Stomach (tissue), 9 donors: ENCODE results near the gene XPO4. TPM values are rescaled to one million over a fixed set of nuclear protein-coding genes. Genes with fewer than 3 reads are reported as not detected.
"Not testable (repeated sequence)": the region's sequence is repeated elsewhere in the genome, so short reads cannot be mapped to it uniquely, and the experiment has no call there.

Experiments
- DNase-seq, 2 donors: peaks; one replicate each; pipeline versions ENCODE4 v3.0.0 to v3.0.0-alpha.2; 2013 to 2019
- H3K27ac ChIP-seq, 5 donors: fragments of 200-600 bp in 4 of 5; sonication (generic) in 4 of 5; one replicate each; pipeline ENCODE4 v1.5.1; 2013 to 2019; ENCODE audit warnings: mild to moderate bottlenecking in 1 of 5, moderate library complexity in 1 of 5
- H3K27me3 ChIP-seq, 3 donors: fragments of 200-600 bp; sonication (generic); one replicate each; pipeline ENCODE4 v1.5.1; 2017 to 2019; ENCODE audit warnings: mixed run types in 1 of 3
- H3K36me3 ChIP-seq, 4 donors: fragments of 200-600 bp; sonication (generic); 1 replicate in 3 of 4; 2 replicates in 1 of 4; pipeline ENCODE4 v1.5.1; 2016 to 2019
- H3K4me1 ChIP-seq, 4 donors: fragments of 200-600 bp; sonication (generic); one replicate each; pipeline ENCODE4 v1.5.1; 2016 to 2019
- H3K4me3 ChIP-seq, 4 donors: fragments of 200-600 bp; sonication (generic) in 3 of 4; one replicate each; pipeline ENCODE4 v1.5.1; 2016 to 2019; ENCODE audit warnings: mild to moderate bottlenecking in 1 of 4
- H3K9me3 ChIP-seq, 4 donors: fragments of 200-600 bp; sonication (generic); one replicate each; pipeline ENCODE4 v1.5.1; 2016 to 2019
- EP300 ChIP-seq: sonication (generic); formaldehyde crosslinking; IDR thresholded peaks from one replicate; pipeline ENCODE4 v1.6.1; 2017; ENCODE audit warnings: antibody characterized with exemption
- POLR2A ChIP-seq, 4 donors: fragments of 450-650 bp; IDR thresholded peaks; one replicate each; pipeline ENCODE4 v1.6.1; 2016; ENCODE audit warnings: antibody characterized with exemption in 4 of 4, control low read depth in 2 of 4, mild to moderate bottlenecking in 1 of 4, moderate library complexity in 1 of 4
- POLR2AphosphoS5 ChIP-seq, 3 donors: sonication (generic); formaldehyde crosslinking; IDR thresholded peaks; one replicate each; pipeline ENCODE4 v1.6.1; 2016; ENCODE audit warnings: antibody characterized with exemption in 3 of 3
- WGBS, 5 donors: extraction: QIAGEN DNeasy Blood & Tissue Kit in 3 of 5; methylation state at CpG; one replicate each; pipeline versions ENCODE4 v1.1.5 to v1.1.7; 2013 to 2018; 5-methylcytosine and 5-hydroxymethylcytosine counted together
- intact Hi-C: fragments of 100-400 bp; cut with DNase I; formaldehyde crosslinking; loops from one replicate; pipeline ENCODE4 v1.15.1; 2023; ENCODE audit warnings: low total_unique reads
- polyA plus RNA-seq, 3 donors: library from polyadenylated mRNA; stranded (reverse); fragments of 200-250 nt; gene quantifications; one replicate each; pipeline ENCODE4 v1.2.3, GENCODE V29; 2013
- total RNA-seq, 5 donors: library from RNA; depleted of rRNA; stranded (reverse); fragments of >200 nt; gene quantifications; one replicate each; pipeline versions ENCODE4 v1.1.0 to v1.2.3, GENCODE V29; 2014 to 2016
- TF ChIP-seq, protein P1 (sequence below), 7 experiments: fragments of 450-650 bp in 4 of 7; fragments of 200-600 bp in 3 of 7; sonication (generic) in 3 of 7; IDR thresholded peaks; one replicate each; pipeline ENCODE4 v1.5.1; 2016 to 2019; ENCODE audit warnings: antibody characterized with exemption in 7 of 7, control low read depth in 2 of 7, mild to moderate bottlenecking in 1 of 7
- donor health status: healthy with polysubstance abuse.
- donor health status: Bipolar disorder and iron deficiency.
- donor health status: healthy.

XPO4 gene
- total and polyA plus RNA-seq, 8 donors: 2.3 to 41.7 (median 14.9) TPM

GRCh38 chr13:20894245-20894644 is 8.3 kb downstream of the XPO4 start:
- Histone ChIP-seq H3K9me3 (no peaks in the 10 kb centered on the region), H3K36me3 (peaks cover 0 to 5% (median 0%) of the 10 kb centered on the region in 4 donors), H3K4me3 (no peak overlapping the region), H3K27me3 (no peaks in the 10 kb centered on the region), H3K4me1 (peaks cover 0 to 23% (median 12%) of the 10 kb centered on the region in 4 donors), H3K27ac (no peak overlapping the region)
- intact Hi-C loops: no loop called here
- DNase-seq: no peak
- TF ChIP-seq, protein P1, sequence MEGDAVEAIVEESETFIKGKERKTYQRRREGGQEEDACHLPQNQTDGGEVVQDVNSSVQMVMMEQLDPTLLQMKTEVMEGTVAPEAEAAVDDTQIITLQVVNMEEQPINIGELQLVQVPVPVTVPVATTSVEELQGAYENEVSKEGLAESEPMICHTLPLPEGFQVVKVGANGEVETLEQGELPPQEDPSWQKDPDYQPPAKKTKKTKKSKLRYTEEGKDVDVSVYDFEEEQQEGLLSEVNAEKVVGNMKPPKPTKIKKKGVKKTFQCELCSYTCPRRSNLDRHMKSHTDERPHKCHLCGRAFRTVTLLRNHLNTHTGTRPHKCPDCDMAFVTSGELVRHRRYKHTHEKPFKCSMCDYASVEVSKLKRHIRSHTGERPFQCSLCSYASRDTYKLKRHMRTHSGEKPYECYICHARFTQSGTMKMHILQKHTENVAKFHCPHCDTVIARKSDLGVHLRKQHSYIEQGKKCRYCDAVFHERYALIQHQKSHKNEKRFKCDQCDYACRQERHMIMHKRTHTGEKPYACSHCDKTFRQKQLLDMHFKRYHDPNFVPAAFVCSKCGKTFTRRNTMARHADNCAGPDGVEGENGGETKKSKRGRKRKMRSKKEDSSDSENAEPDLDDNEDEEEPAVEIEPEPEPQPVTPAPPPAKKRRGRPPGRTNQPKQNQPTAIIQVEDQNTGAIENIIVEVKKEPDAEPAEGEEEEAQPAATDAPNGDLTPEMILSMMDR (IDR thresholded peaks at IDR 0.05): no peak
- TF ChIP-seq EP300 (no peak), POLR2A (IDR thresholded peaks at IDR 0.05) (no peak), POLR2AphosphoS5 (IDR thresholded peaks at IDR 0.05) (no peak)
- 67 to 83% (median 78%) methylated on average over 2 of the region's 2 CpGs for WGBS, 5 donors

DNA sequence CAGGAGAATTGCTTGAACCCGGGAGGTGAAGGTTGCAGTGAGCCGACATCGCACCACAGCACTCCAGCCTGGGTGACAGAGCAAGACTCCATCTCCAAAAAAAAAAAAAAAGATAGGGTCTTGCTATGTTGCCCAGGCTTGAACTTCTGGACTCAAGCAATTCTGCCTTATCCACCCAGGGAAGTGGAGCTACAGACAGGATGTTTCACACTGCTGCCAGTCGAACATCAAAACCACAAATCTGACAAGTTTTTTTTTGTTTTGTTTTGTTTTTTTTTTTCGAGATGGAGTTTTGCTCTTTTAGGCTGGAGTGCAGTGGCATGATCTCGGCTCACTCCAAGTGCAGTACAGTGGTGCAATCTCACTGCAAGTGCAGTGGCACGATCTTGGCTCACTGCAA is 10.8 kb downstream of the XPO4 start:
- Histone ChIP-seq H3K27me3 (no peaks in the 10 kb centered on the region), H3K9me3 (no peaks in the 10 kb centered on the region), H3K27ac (no peak overlapping the region), H3K4me3 (no peak overlapping the region), H3K36me3 (peaks cover 0 to 8% (median 0%) of the 10 kb centered on the region in 4 donors), H3K4me1 (peaks cover 0 to 17% (median 10%) of the 10 kb centered on the region in 4 donors)
- WGBS, 5 donors: 83 to 95% (median 90%) methylated on average over 7 of the region's 7 CpGs
- DNase-seq: no peak
- TF ChIP-seq EP300: no peak
- TF ChIP-seq POLR2A (IDR thresholded peaks at IDR 0.05): no peak
- TF ChIP-seq, protein P1 (IDR thresholded peaks at IDR 0.05): no peak
- no peak for TF ChIP-seq POLR2AphosphoS5 (IDR thresholded peaks at IDR 0.05)
- intact Hi-C loops: no loop called here

DNA sequence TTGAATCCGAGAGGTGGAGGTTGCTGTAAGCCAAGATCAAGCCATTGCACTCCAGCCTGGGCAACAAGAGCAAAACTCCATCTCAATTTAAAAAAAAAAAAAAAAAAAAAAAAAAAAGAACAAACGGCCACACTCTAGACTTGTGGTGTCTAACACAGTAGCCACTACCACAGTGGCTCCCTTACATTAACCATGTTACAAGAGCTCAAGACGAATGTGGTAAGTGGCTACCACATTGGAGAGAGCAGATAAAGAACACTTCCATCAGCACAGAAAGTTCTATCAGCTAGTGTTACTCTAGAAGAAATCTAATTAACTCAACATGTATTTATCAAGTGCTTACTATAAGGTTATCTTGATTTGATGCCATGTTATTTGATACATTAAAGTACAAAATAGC is 11.5 kb downstream of the XPO4 start:
- TF ChIP-seq EP300 (no peak), POLR2A (IDR thresholded peaks at IDR 0.05) (no peak), POLR2AphosphoS5 (IDR thresholded peaks at IDR 0.05) (no peak)
- TF ChIP-seq, protein P1 (IDR thresholded peaks at IDR 0.05): no peak
- 64 to 94% (median 76%) methylated on average over 3 of the region's 3 CpGs for WGBS, 5 donors
- Histone ChIP-seq H3K27ac (no peak overlapping the region), H3K9me3 (no peaks in the 10 kb centered on the region), H3K27me3 (no peaks in the 10 kb centered on the region), H3K36me3 (peaks cover 0 to 8% (median 0%) of the 10 kb centered on the region in 4 donors), H3K4me3 (no peak overlapping the region), H3K4me1 (peaks cover 0 to 22% (median 10%) of the 10 kb centered on the region in 4 donors)
- no peak for DNase-seq
- intact Hi-C loops: no loop called here

GRCh38 chr13:20890540-20890939 is 12.0 kb downstream of the XPO4 start:
- H3K9me3 ChIP-seq, H3K36me3 ChIP-seq, H3K4me3 ChIP-seq, DNase-seq, intact Hi-C loops, H3K27ac ChIP-seq, H3K27me3 ChIP-seq: not testable (repeated sequence)
- peaks cover 0 to 22% (median 10%) of the 10 kb centered on the region in 4 donors for H3K4me1 ChIP-seq
- 93 to 98% (median 97%) methylated on average over 6 of the region's 6 CpGs for WGBS, 5 donors

- Histone ChIP-seq H3K36me3 (peaks cover 0 to 6% (median 0%) of the 10 kb centered on the region in 4 donors), H3K4me1 (peaks cover 0 to 32% (median 13%) of the 10 kb centered on the region in 4 donors), H3K4me3 (no peak overlapping the region), H3K27ac (no peak overlapping the region), H3K9me3 (no peaks in the 10 kb centered on the region), H3K27me3 (no peaks in the 10 kb centered on the region)
- intact Hi-C loops: no loop called here
- 54 to 67% (median 57%) methylated on average over 3 of the region's 3 CpGs for WGBS, 5 donors
- no peak for DNase-seq
- TF ChIP-seq POLR2AphosphoS5 (IDR thresholded peaks at IDR 0.05) (no peak), EP300 (no peak), POLR2A (IDR thresholded peaks at IDR 0.05) (no peak)
- TF ChIP-seq, protein P1 (IDR thresholded peaks at IDR 0.05): no peak
Observed at GRCh38 chr13:20882206-20882605, 20.3 kb downstream of the XPO4 start.
